Measurements from ENCODE around the gene LMF1. TPM values are rescaled to one million over a fixed set of nuclear protein-coding genes. Genes with fewer than 3 reads are reported as not detected.

Gene LMF1
- total RNA-seq, 2 donors from 2014 or later: 15.8 to 20.1 TPM

GRCh38 chr16:928526-928925 lies 42.3 kb downstream of the LMF1 start:
- Histone ChIP-seq H3K27ac (no peak overlapping the region), H3K9me3 (no peaks in the 10 kb centered on the region), H3K36me3 (replicated peaks in 1 of 2; ENCODE audit: insufficient read depth in 1 of 2, low read depth in 2 of 2) (peaks cover 0 to 6% of the 10 kb centered on the region in 2 donors), H3K27me3 (no peaks in the 10 kb centered on the region), H3K4me3 (no peak overlapping the region), H3K4me1 (no peaks in the 10 kb centered on the region)
- no peak for ATAC-seq
- TF ChIP-seq, protein P1, sequence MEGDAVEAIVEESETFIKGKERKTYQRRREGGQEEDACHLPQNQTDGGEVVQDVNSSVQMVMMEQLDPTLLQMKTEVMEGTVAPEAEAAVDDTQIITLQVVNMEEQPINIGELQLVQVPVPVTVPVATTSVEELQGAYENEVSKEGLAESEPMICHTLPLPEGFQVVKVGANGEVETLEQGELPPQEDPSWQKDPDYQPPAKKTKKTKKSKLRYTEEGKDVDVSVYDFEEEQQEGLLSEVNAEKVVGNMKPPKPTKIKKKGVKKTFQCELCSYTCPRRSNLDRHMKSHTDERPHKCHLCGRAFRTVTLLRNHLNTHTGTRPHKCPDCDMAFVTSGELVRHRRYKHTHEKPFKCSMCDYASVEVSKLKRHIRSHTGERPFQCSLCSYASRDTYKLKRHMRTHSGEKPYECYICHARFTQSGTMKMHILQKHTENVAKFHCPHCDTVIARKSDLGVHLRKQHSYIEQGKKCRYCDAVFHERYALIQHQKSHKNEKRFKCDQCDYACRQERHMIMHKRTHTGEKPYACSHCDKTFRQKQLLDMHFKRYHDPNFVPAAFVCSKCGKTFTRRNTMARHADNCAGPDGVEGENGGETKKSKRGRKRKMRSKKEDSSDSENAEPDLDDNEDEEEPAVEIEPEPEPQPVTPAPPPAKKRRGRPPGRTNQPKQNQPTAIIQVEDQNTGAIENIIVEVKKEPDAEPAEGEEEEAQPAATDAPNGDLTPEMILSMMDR (IDR thresholded peaks at IDR 0.05): no peak
- TF ChIP-seq POLR2A (IDR thresholded peaks at IDR 0.05): no peak
- 89 to 90% methylated on average over 5 to 11 of the region's 11 CpGs for WGBS, 2 donors
- no peak for DNase-seq
- intact Hi-C loops (cut with DNase I): no loop called here

DNA sequence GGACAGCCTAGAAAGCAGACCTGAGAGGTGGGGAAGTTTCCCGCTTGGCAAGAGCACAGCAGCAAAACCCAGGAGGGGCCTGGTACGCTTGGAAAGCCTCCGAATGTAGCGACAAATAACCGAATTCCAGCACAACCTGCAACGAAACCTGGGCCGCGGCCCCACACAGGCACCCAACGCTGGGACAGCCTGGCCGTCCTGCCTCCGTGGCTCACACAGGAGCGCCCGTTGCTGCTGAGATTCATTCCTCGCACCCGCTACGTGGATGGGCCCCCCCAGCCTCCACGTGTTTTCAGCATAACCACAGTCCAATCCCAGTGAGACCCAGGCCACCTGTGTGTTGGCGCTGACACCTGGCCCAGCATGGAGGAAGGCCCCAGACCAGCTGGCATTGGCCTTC lies 42.9 kb downstream of the LMF1 start:
- no peak for ATAC-seq
- intact Hi-C loops (cut with DNase I): no loop called here

GRCh38 chr16:927406-927805 lies 43.4 kb downstream of the LMF1 start:
- Histone ChIP-seq H3K4me3 (no peak overlapping the region), H3K27me3 (no peaks in the 10 kb centered on the region), H3K9me3 (no peaks in the 10 kb centered on the region), H3K27ac (no peak overlapping the region), H3K36me3 (replicated peaks in 1 of 2; ENCODE audit: insufficient read depth in 1 of 2, low read depth in 2 of 2) (no peaks in the 10 kb centered on the region), H3K4me1 (no peaks in the 10 kb centered on the region)
- WGBS, 2 donors: 94 to 98% methylated on average over 12 to 15 of the region's 15 CpGs
- no peak for TF ChIP-seq POLR2A (IDR thresholded peaks at IDR 0.05)
- TF ChIP-seq, protein P1 (IDR thresholded peaks at IDR 0.05): no peak
- DNase-seq (no peak), ATAC-seq (no peak)
- intact Hi-C loops (cut with DNase I): no loop called here

More for the DNA sequence above, 42.9 kb downstream of the LMF1 start:
- WGBS, 2 donors: 91 to 92% methylated on average over 8 to 18 of the region's 18 CpGs
- Histone ChIP-seq H3K27ac (no peak overlapping the region), H3K4me1 (no peaks in the 10 kb centered on the region), H3K27me3 (no peaks in the 10 kb centered on the region), H3K4me3 (no peak overlapping the region), H3K9me3 (no peaks in the 10 kb centered on the region), H3K36me3 (replicated peaks in 1 of 2; ENCODE audit: insufficient read depth in 1 of 2, low read depth in 2 of 2) (peaks cover 0 to 4% of the 10 kb centered on the region in 2 donors)
- DNase-seq: no peak
- no peak for TF ChIP-seq POLR2A (IDR thresholded peaks at IDR 0.05)
- TF ChIP-seq, protein P1 (IDR thresholded peaks at IDR 0.05): no peak

DNA sequence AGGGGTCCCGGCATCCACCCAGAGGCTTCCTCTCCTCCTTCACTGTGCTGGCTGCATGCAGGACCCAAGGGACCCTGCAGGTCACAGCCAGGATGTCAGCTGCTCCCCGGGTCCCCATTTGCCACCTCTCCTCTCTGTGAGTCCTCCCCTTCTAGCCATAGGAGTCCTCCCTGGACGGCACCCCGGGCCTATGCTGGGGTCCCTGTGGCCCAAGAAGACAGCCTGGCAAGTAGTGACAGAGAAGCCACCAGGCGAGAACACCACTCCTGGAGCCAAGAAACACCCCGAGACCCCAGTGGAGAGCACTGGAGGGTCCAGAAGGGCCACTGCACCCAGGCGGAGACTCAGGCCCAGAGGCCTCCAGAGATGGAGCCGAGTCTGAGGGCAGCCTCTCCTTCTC lies 44.1 kb downstream of the LMF1 start:
- no peak overlapping the region for H3K27ac ChIP-seq
- intact Hi-C loops (cut with DNase I): no loop called here
- WGBS, 2 donors: 90 to 100% methylated on average over 2 to 6 of the region's 8 CpGs
- H3K27me3 ChIP-seq: no peaks in the 10 kb centered on the region
- no peaks in the 10 kb centered on the region for H3K9me3 ChIP-seq
- no peak for DNase-seq
- TF ChIP-seq POLR2A (IDR thresholded peaks at IDR 0.05): no peak
- TF ChIP-seq, protein P1 (IDR thresholded peaks at IDR 0.05): no peak
- H3K36me3 ChIP-seq (replicated peaks in 1 of 2; ENCODE audit: insufficient read depth in 1 of 2, low read depth in 2 of 2): no peaks in the 10 kb centered on the region
- no peak overlapping the region for H3K4me3 ChIP-seq
- H3K4me1 ChIP-seq: no peaks in the 10 kb centered on the region
- no peak for ATAC-seq

GRCh38 chr16:924806-925205 lies 46.0 kb downstream of the LMF1 start:
- no peaks in the 10 kb centered on the region for H3K27me3 ChIP-seq
- no peak overlapping the region for H3K4me3 ChIP-seq
- WGBS, 2 donors: 93 to 97% methylated on average over 8 to 13 of the region's 13 CpGs
- no peak overlapping the region for H3K27ac ChIP-seq
- no peaks in the 10 kb centered on the region for H3K4me1 ChIP-seq
- no peaks in the 10 kb centered on the region for H3K9me3 ChIP-seq
- no peak for TF ChIP-seq POLR2A (IDR thresholded peaks at IDR 0.05)
- TF ChIP-seq, protein P1 (IDR thresholded peaks at IDR 0.05): no peak
- intact Hi-C loops (cut with DNase I): no loop called here
- no peaks in the 10 kb centered on the region for H3K36me3 ChIP-seq (replicated peaks in 1 of 2; ENCODE audit: insufficient read depth in 1 of 2, low read depth in 2 of 2)
- ATAC-seq (no peak), DNase-seq (no peak)
